NB4 (cell line): ENCODE results near the gene DKK3.

Source experiments
- CTCF ChIP-seq: IDR thresholded peaks from one replicate; pipeline ENCODE4 v1.5.1; 2012; ENCODE audit warnings: low read depth, low read length
- MYC ChIP-seq: IDR thresholded peaks from 2 replicates; pipeline ENCODE4 v1.6.1; 2011; ENCODE audit warnings: low read depth, low read length
- POLR2A ChIP-seq: IDR thresholded peaks from 2 replicates; pipeline ENCODE4 v1.6.1; 2011; ENCODE audit warnings: mild to moderate bottlenecking; ENCODE audit not compliant: insufficient read length; ENCODE audit errors: extremely low read depth

GRCh38 chr11:11981840-11982239 lies 26.6 kb downstream of the DKK3 start:
- TF ChIP-seq CTCF (no peak), MYC (no peak), POLR2A (no peak)
